ENCODE results near the gene CAV3. TPM values are rescaled to one million over a fixed set of nuclear protein-coding genes. Genes with fewer than 3 reads are reported as not detected.

The CAV3 gene
- total RNA-seq, 1 experiment from 2014 or later = not detected

DNA sequence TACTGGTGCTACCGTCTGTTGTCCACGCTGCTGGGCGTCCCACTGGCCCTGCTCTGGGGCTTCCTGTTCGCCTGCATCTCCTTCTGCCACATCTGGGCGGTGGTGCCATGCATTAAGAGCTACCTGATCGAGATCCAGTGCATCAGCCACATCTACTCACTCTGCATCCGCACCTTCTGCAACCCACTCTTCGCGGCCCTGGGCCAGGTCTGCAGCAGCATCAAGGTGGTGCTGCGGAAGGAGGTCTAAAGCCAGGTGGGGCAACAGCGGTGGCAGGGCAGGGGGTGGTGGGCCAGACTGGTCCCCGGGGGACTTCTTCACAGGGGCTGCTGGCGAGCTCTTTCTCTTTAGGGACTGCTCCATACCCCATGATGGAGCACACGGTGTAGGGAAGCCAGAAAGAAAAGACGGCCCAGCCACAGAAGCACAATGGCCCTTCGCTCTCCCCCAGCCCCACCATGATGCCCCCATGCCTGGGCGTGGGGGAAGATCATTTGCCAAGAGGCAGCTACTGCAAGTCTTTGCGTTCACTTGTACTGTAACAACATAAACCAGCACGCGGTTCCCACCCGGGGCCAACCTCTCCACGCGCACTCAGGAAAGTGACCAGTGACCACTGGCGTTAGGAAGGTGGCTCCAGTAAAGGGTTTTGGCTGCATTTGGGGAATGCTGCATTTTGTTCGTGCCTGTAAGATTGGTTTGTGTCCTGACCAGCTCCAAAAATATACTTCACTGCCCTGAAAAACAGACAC lies 12.2 kb downstream of the CAV3 start:
- intact Hi-C loops (cut with micrococcal nuclease) = no loop called here
- ChIA-PET CTCF (no interaction called here), POLR2A (ENCODE audit: unreplicated experiment) (no interaction called here)
- no peak overlapping the region for H3K27ac ChIP-seq (ENCODE audit: low read length)
- no peak overlapping the region for H3K4me3 ChIP-seq (ENCODE audit: low read length)
- ATAC-seq (no peak), DNase-seq (no peak)
- TF ChIP-seq EZH2 (IDR thresholded peaks at IDR 0.05; ENCODE audit: low read length, unreplicated experiment) (no peak), EZH2phosphoT487 (IDR thresholded peaks at IDR 0.05; ENCODE audit: borderline replicate concordance, low read length) (no peak)
- TF ChIP-seq, protein P1, sequence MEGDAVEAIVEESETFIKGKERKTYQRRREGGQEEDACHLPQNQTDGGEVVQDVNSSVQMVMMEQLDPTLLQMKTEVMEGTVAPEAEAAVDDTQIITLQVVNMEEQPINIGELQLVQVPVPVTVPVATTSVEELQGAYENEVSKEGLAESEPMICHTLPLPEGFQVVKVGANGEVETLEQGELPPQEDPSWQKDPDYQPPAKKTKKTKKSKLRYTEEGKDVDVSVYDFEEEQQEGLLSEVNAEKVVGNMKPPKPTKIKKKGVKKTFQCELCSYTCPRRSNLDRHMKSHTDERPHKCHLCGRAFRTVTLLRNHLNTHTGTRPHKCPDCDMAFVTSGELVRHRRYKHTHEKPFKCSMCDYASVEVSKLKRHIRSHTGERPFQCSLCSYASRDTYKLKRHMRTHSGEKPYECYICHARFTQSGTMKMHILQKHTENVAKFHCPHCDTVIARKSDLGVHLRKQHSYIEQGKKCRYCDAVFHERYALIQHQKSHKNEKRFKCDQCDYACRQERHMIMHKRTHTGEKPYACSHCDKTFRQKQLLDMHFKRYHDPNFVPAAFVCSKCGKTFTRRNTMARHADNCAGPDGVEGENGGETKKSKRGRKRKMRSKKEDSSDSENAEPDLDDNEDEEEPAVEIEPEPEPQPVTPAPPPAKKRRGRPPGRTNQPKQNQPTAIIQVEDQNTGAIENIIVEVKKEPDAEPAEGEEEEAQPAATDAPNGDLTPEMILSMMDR (conservative IDR thresholded peaks at IDR 0.05; ENCODE audit: low read depth, low read length) = no peak
- no peaks in the 10 kb centered on the region for H3F3A ChIP-seq (ENCODE audit: low read length, unreplicated experiment)
- H3K9ac ChIP-seq (ENCODE audit: low read length) = no peak overlapping the region
- H4K20me1 ChIP-seq (ENCODE audit: low read length) = no peaks in the 10 kb centered on the region
- no TSS peak for BruUV-seq (replicated peaks)
- no peaks in the 10 kb centered on the region for H3K27me3 ChIP-seq (ENCODE audit: low read length)
- no peaks in the 10 kb centered on the region for H3K9me3 ChIP-seq (ENCODE audit: low read length)
- no peak overlapping the region for H3K4me2 ChIP-seq (ENCODE audit: low read length)
- no peaks in the 10 kb centered on the region for H3K9me2 ChIP-seq (replicated peaks; ENCODE audit: low read length)
- no peaks in the 10 kb centered on the region for H3K36me3 ChIP-seq (ENCODE audit: low read depth, low read length)
- no peak overlapping the region for H2AFZ ChIP-seq (ENCODE audit: low read length)
- no peaks in the 10 kb centered on the region for H3K79me2 ChIP-seq (ENCODE audit: low read length)
- peaks cover 31% of the 10 kb centered on the region for H3K4me1 ChIP-seq (ENCODE audit: insufficient read depth, low read length)

DNA sequence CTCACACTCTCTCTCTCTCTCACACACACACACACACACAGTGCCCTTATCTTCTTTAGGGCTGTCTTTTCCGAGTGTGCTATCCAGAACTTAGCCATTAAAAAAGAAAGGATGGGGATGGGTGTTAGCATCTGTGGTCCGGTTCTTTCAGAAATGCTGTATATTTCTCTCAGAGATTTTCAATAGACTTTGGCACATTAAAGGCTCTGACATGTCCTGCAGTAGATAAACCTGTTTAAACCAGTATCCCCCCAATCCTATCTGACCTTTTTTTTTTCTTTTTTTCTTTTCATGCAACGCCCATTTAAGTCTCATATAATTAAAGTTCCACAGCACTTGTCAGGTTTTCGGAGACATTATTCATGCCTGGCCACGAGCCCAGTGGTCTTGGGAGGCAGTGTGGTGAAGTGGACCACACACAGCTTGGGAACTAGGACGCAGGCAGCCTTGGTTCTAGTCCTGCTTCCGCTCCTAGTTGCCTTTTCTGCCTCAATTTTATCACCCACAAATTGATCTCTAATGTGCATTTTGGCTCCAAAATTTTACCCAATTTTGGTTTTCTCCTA lies 13.3 kb downstream of the CAV3 start:
- ATAC-seq (no peak), DNase-seq (no peak)
- Histone ChIP-seq H3K4me1 (ENCODE audit: insufficient read depth, low read length) (peaks cover 21% of the 10 kb centered on the region), H3K27ac (ENCODE audit: low read length) (no peak overlapping the region), H3K36me3 (ENCODE audit: low read depth, low read length) (0 out of 2 replicates have a peak, but pooled peaks cover 2% of the 10 kb centered on the region), H3K9me2 (replicated peaks; ENCODE audit: low read length) (no peaks in the 10 kb centered on the region), H3K9me3 (ENCODE audit: low read length) (no peaks in the 10 kb centered on the region), H3K4me2 (ENCODE audit: low read length) (no peak overlapping the region), H3F3A (ENCODE audit: low read length, unreplicated experiment) (no peaks in the 10 kb centered on the region), H3K79me2 (ENCODE audit: low read length) (no peaks in the 10 kb centered on the region), H2AFZ (ENCODE audit: low read length) (no peak overlapping the region), H3K4me3 (ENCODE audit: low read length) (no peak overlapping the region), H3K9ac (ENCODE audit: low read length) (no peak overlapping the region), H3K27me3 (ENCODE audit: low read length) (no peaks in the 10 kb centered on the region), H4K20me1 (ENCODE audit: low read length) (no peaks in the 10 kb centered on the region)
- no TSS peak for BruUV-seq (replicated peaks)
- POLR2A ChIA-PET (ENCODE audit: unreplicated experiment) = no interaction called here
- TF ChIP-seq EZH2 (IDR thresholded peaks at IDR 0.05; ENCODE audit: low read length, unreplicated experiment) (no peak), EZH2phosphoT487 (IDR thresholded peaks at IDR 0.05; ENCODE audit: borderline replicate concordance, low read length) (no peak)
- TF ChIP-seq, protein P1 (conservative IDR thresholded peaks at IDR 0.05; ENCODE audit: low read depth, low read length) = no peak
- CTCF ChIA-PET = no interaction called here
- intact Hi-C loops (cut with micrococcal nuclease) = no loop called here

DNA sequence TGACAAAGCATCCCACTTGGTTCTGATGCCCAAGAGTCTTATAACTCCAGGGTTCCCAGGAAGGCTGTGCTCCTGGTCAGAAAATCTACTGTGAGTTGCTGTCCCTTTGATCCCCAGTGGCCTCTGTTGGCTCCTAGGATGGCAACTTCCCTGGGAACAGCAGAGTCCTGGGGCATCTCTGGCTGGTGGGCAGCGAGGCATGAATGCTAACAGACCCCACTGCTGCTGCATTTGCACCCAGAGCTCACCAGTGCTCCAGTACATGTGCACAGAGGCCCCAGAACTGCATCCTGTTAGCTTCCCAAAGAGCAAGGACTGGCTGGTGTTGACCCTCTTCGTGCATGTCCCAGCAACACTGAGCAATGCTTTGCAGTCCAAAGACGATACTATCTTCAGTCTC lies 15.7 kb downstream of the CAV3 start:
- H2AFZ ChIP-seq (ENCODE audit: low read length) = no peak overlapping the region
- no peak overlapping the region for H3K27ac ChIP-seq (ENCODE audit: low read length)
- intact Hi-C loops (cut with micrococcal nuclease) = no loop called here
- H4K20me1 ChIP-seq (ENCODE audit: low read length) = no peaks in the 10 kb centered on the region
- no peaks in the 10 kb centered on the region for H3K27me3 ChIP-seq (ENCODE audit: low read length)
- 0 out of 2 replicates have a peak, but pooled peaks cover 2% of the 10 kb centered on the region for H3K36me3 ChIP-seq (ENCODE audit: low read depth, low read length)
- no peak for DNase-seq
- no peaks in the 10 kb centered on the region for H3K9me3 ChIP-seq (ENCODE audit: low read length)
- ChIA-PET POLR2A (ENCODE audit: unreplicated experiment) (no interaction called here), CTCF (no interaction called here)
- H3K9ac ChIP-seq (ENCODE audit: low read length) = no peak overlapping the region
- no peak for ATAC-seq
- no peaks in the 10 kb centered on the region for H3F3A ChIP-seq (ENCODE audit: low read length, unreplicated experiment)
- BruUV-seq (replicated peaks) = no TSS peak
- no peaks in the 10 kb centered on the region for H3K79me2 ChIP-seq (ENCODE audit: low read length)
- H3K4me3 ChIP-seq (ENCODE audit: low read length) = no peak overlapping the region
- no peak overlapping the region for H3K4me2 ChIP-seq (ENCODE audit: low read length)
- H3K4me1 ChIP-seq (ENCODE audit: insufficient read depth, low read length) = no peaks in the 10 kb centered on the region
- TF ChIP-seq, protein P1 (conservative IDR thresholded peaks at IDR 0.05; ENCODE audit: low read depth, low read length) = no peak
- TF ChIP-seq EZH2 (IDR thresholded peaks at IDR 0.05; ENCODE audit: low read length, unreplicated experiment) (no peak), EZH2phosphoT487 (IDR thresholded peaks at IDR 0.05; ENCODE audit: borderline replicate concordance, low read length) (no peak)
- no peaks in the 10 kb centered on the region for H3K9me2 ChIP-seq (replicated peaks; ENCODE audit: low read length)
